Endothelial cell of umbilical vein (primary cell): ENCODE data around the gene TBCE.

ENCODE experiments used
- CTCF ChIP-seq, 2 donors: IDR thresholded peaks; 1 replicate in 1 of 2; 2 replicates in 1 of 2; pipeline ENCODE4 v1.5.1; 2011; ENCODE audit warnings: low read length in 2 of 2, mild to moderate bottlenecking in 2 of 2, moderate library complexity in 2 of 2, control low read depth in 1 of 2, inconsistent platforms in 1 of 2, low read depth in 1 of 2; ENCODE audit not compliant: insufficient read depth in 1 of 2; ENCODE audit errors: extremely low read depth in 1 of 2
- JUN ChIP-seq: IDR thresholded peaks from 2 replicates; pipeline ENCODE4 v1.6.1; 2011; ENCODE audit warnings: borderline replicate concordance, low read depth; ENCODE audit not compliant: insufficient read length, insufficient read depth
- MAX ChIP-seq: IDR thresholded peaks from 2 replicates; pipeline ENCODE4 v1.6.1; 2011; ENCODE audit not compliant: insufficient read depth, insufficient read length
- MYC ChIP-seq: IDR thresholded peaks from one replicate; pipeline ENCODE4 v1.6.1; 2011; ENCODE audit warnings: mild to moderate bottlenecking, low read depth, low read length
- POLR2A ChIP-seq: IDR thresholded peaks from 2 replicates; pipeline ENCODE4 v1.6.1; 2012; ENCODE audit warnings: low read depth, mild to moderate bottlenecking, control low read depth, low read length
- POLR2AphosphoS5 ChIP-seq: IDR thresholded peaks from 2 replicates; pipeline ENCODE4 v1.6.1; 2012; ENCODE audit warnings: low read depth, mild to moderate bottlenecking, control low read depth, low read length, moderate library complexity; ENCODE audit not compliant: insufficient read depth

GRCh38 chr1:235448616-235449015 lies 81.4 kb downstream of the TBCE start:
- TF ChIP-seq CTCF (IDR thresholded peaks at IDR 0.05; ENCODE audit: extremely low read depth in 1 of 2, insufficient read depth in 1 of 2, low read depth in 1 of 2, low read length in 2 of 2) (no peak), POLR2A (no peak), MAX (no peak), POLR2AphosphoS5 (no peak), JUN (no peak), MYC (no peak)
